Natural killer cell (primary cell): ENCODE measurements around the gene STK32B. TPM values are rescaled to one million over a fixed set of nuclear protein-coding genes. Genes with fewer than 3 reads are reported as not detected.

Source experiments
- ATAC-seq, 3 donors: fragments of 150-1000 bp in 2 of 3; fragments of 200-7000 bp in 1 of 3; cut with Tn5 transposase; 1 replicate in 1 of 3; 2 replicates in 2 of 3; pipeline ENCODE4 v1.10.0; 2021; ENCODE audit warnings: mild to moderate bottlenecking in 2 of 3, moderate library complexity in 2 of 3
- DNase-seq, 2 donors: peaks; one replicate each; pipeline versions ENCODE4 v3.0.0 to v3.0.0-alpha.2; 2013 to 2021; ENCODE audit warnings: mixed read lengths in 1 of 2
- H3K27ac ChIP-seq: one replicate; pipeline ENCODE4 v1.5.1; 2013; ENCODE audit warnings: mild to moderate bottlenecking, low read length
- H3K27me3 ChIP-seq: one replicate; pipeline ENCODE4 v1.6.1; 2013; ENCODE audit warnings: low read length; ENCODE audit not compliant: control insufficient read depth, insufficient read depth
- H3K36me3 ChIP-seq: one replicate; pipeline ENCODE4 v1.6.1; 2013; ENCODE audit warnings: low read length; ENCODE audit not compliant: control insufficient read depth, insufficient read depth
- H3K4me1 ChIP-seq: one replicate; pipeline ENCODE4 v1.6.1; 2013; ENCODE audit warnings: low read length; ENCODE audit not compliant: control insufficient read depth, insufficient read depth
- H3K4me3 ChIP-seq: one replicate; pipeline ENCODE4 v1.5.1; 2013; ENCODE audit warnings: low read length
- H3K9me3 ChIP-seq: one replicate; pipeline ENCODE4 v1.6.1; 2013; ENCODE audit warnings: low read length; ENCODE audit not compliant: control insufficient read depth, insufficient read depth
- H3K27ac Mint-ChIP-seq, 2 donors: one replicate each; pipeline ENCODE4 v1.8.0; 2022; ENCODE audit warnings: mild to moderate bottlenecking in 2 of 2, mixed read lengths in 2 of 2, moderate library complexity in 1 of 2
- H3K27me3 Mint-ChIP-seq, 2 donors: one replicate each; pipeline ENCODE4 v1.8.0; 2022; ENCODE audit warnings: low read depth in 2 of 2, mixed read lengths in 2 of 2
- H3K36me3 Mint-ChIP-seq: one replicate; pipeline ENCODE4 v1.8.0; 2022; ENCODE audit warnings: mixed read lengths
- H3K4me1 Mint-ChIP-seq, 2 donors: one replicate each; pipeline ENCODE4 v1.8.0; 2022; ENCODE audit warnings: mixed read lengths in 2 of 2
- H3K4me3 Mint-ChIP-seq: one replicate; pipeline ENCODE4 v1.8.0; 2022; ENCODE audit warnings: mild to moderate bottlenecking, moderate library complexity, mixed read lengths
- H3K9me3 Mint-ChIP-seq, 2 donors: one replicate each; pipeline ENCODE4 v1.8.0; 2022; ENCODE audit warnings: mixed read lengths in 2 of 2
- CTCF ChIP-seq: fragments of 200-600 bp; IDR thresholded peaks from one replicate; pipeline ENCODE4 v1.8.0; 2022; ENCODE audit warnings: antibody characterized with exemption
- WGBS: methylation state at CpG from one replicate; pipeline ENCODE4 v1.1.7; 2013; ENCODE audit warnings: missing lambda C conversion rate; ENCODE audit not compliant: insufficient coverage; 5-methylcytosine and 5-hydroxymethylcytosine counted together
- intact Hi-C: fragments of 100-400 bp; cut with micrococcal nuclease; formaldehyde crosslinking; loops from one replicate; pipeline ENCODE4 v1.14.2; 2022
- total RNA-seq, 4 donors: library from RNA; stranded (reverse); fragments of 120-200 nt in 1 of 4; gene quantifications; one replicate each; pipeline versions ENCODE4 v1.2.3 to v1.2.4, GENCODE V29; 2013 to 2022

STK32B gene
- total RNA-seq, 3 donors from 2014 or later (not counting 1 experiment from before 2014, with no cell fraction given) = 0.32 to 0.33 TPM; not detected in 1

- peaks cover 13% of the 10 kb centered on the region for H3K4me1 ChIP-seq
- H3K27ac ChIP-seq = no peak overlapping the region
- H3K9me3 Mint-ChIP-seq = no peaks in the 10 kb centered on the region
- H3K27me3 ChIP-seq = no peaks in the 10 kb centered on the region
- H3K9me3 ChIP-seq = no peaks in the 10 kb centered on the region
- no peak overlapping the region for H3K27ac Mint-ChIP-seq
- H3K4me3 Mint-ChIP-seq = no peak overlapping the region
- no peak for TF ChIP-seq CTCF
- H3K36me3 ChIP-seq = no peaks in the 10 kb centered on the region
- no peak overlapping the region for H3K4me3 ChIP-seq
- intact Hi-C loops = no loop called here
- H3K36me3 Mint-ChIP-seq = no peaks in the 10 kb centered on the region
- peaks cover 25 to 36% of the 10 kb centered on the region in 2 donors for H3K27me3 Mint-ChIP-seq
- H3K4me1 Mint-ChIP-seq = peaks cover 22 to 24% of the 10 kb centered on the region in 2 donors
- 49% methylated on average over 6 of the region's 6 CpGs for WGBS
- no peak for DNase-seq
- no peak for ATAC-seq
Observed at GRCh38 chr4:5043579-5043978, 7.7 kb upstream of the STK32B start.

GRCh38 chr4:5044341-5044740 is 6.9 kb upstream of the STK32B start:
- Histone ChIP-seq H3K4me1 (peaks cover 13% of the 10 kb centered on the region), H3K9me3 (no peaks in the 10 kb centered on the region), H3K4me3 (no peak overlapping the region), H3K36me3 (no peaks in the 10 kb centered on the region), H3K27me3 (no peaks in the 10 kb centered on the region), H3K27ac (no peak overlapping the region)
- DNase-seq (no peak), ATAC-seq (no peak)
- H3K36me3 Mint-ChIP-seq = no peaks in the 10 kb centered on the region
- 19% methylated on average over 3 of the region's 3 CpGs for WGBS
- TF ChIP-seq CTCF = no peak
- peaks cover 22 to 24% of the 10 kb centered on the region in 2 donors for H3K4me1 Mint-ChIP-seq
- H3K9me3 Mint-ChIP-seq = no peaks in the 10 kb centered on the region
- intact Hi-C loops = no loop called here
- H3K4me3 Mint-ChIP-seq = no peak overlapping the region
- no peak overlapping the region for H3K27ac Mint-ChIP-seq
- H3K27me3 Mint-ChIP-seq = peaks cover 28 to 41% of the 10 kb centered on the region in 2 donors

- DNase-seq = no peak
- no peaks in the 10 kb centered on the region for H3K9me3 ChIP-seq
- Mint-ChIP-seq H3K4me1 (peaks cover 22 to 25% of the 10 kb centered on the region in 2 donors), H3K27me3 (peaks cover 30 to 44% of the 10 kb centered on the region in 2 donors), H3K27ac (no peak overlapping the region), H3K9me3 (no peaks in the 10 kb centered on the region), H3K4me3 (peak overlapping the region; percentile 10), H3K36me3 (no peaks in the 10 kb centered on the region)
- H3K4me3 ChIP-seq = no peak overlapping the region
- peak in 1 of 3 donors; percentile 24 for ATAC-seq
- intact Hi-C loops = no loop called here
- no peaks in the 10 kb centered on the region for H3K36me3 ChIP-seq
- H3K27me3 ChIP-seq = no peaks in the 10 kb centered on the region
- WGBS = 5% methylated on average over 2 of the region's 3 CpGs
- H3K27ac ChIP-seq = no peak overlapping the region
- no peak for TF ChIP-seq CTCF
- peaks cover 13% of the 10 kb centered on the region for H3K4me1 ChIP-seq
Observed at GRCh38 chr4:5045097-5045496, 6.2 kb upstream of the STK32B start.

GRCh38 chr4:5048721-5049120 is 2.6 kb upstream of the STK32B start:
- Histone ChIP-seq H3K27ac (no peak overlapping the region), H3K4me3 (no peak overlapping the region), H3K27me3 (no peaks in the 10 kb centered on the region), H3K36me3 (no peaks in the 10 kb centered on the region), H3K4me1 (peaks cover 32% of the 10 kb centered on the region), H3K9me3 (no peaks in the 10 kb centered on the region)
- no peak for TF ChIP-seq CTCF
- Mint-ChIP-seq H3K27ac (no peak overlapping the region), H3K27me3 (peaks cover 37 to 40% of the 10 kb centered on the region in 2 donors), H3K36me3 (no peaks in the 10 kb centered on the region), H3K4me1 (peaks cover 33 to 43% of the 10 kb centered on the region in 2 donors), H3K4me3 (no peak overlapping the region), H3K9me3 (no peaks in the 10 kb centered on the region)
- WGBS = 91% methylated on average over 4 of the region's 4 CpGs
- intact Hi-C loops = no loop called here
- DNase-seq (no peak), ATAC-seq (no peak)
